HEK293T (cell line): ENCODE measurements around the gene MRPS10.

Experiments used
- BHLHE40 ChIP-seq: fragments of 450-650 bp; IDR thresholded peaks from 2 replicates; pipeline ENCODE4 v1.6.1; 2016; ENCODE audit warnings: mild to moderate bottlenecking, moderate library complexity, borderline replicate concordance
- ELF4 ChIP-seq: fragments of 450-650 bp; IDR thresholded peaks from 2 replicates; pipeline ENCODE4 v1.6.1; 2017; ENCODE audit warnings: antibody characterized with exemption
- FOXA1 ChIP-seq: fragments of 450-650 bp; IDR thresholded peaks from 2 replicates; pipeline ENCODE4 v1.6.1; 2016; ENCODE audit warnings: mild to moderate bottlenecking
- FOXK2 ChIP-seq: fragments of 450-650 bp; IDR thresholded peaks from 2 replicates; pipeline ENCODE4 v1.6.1; 2016; ENCODE audit warnings: mild to moderate bottlenecking
- FOXM1 ChIP-seq: fragments of 450-650 bp; IDR thresholded peaks from 2 replicates; pipeline ENCODE4 v1.6.1; 2017; ENCODE audit warnings: mild to moderate bottlenecking, borderline replicate concordance
- HDGF ChIP-seq: fragments of 450-650 bp; IDR thresholded peaks from 2 replicates; pipeline ENCODE4 v1.6.1; 2017; ENCODE audit warnings: antibody characterized with exemption, borderline replicate concordance
- L3MBTL2 ChIP-seq: fragments of 450-650 bp; conservative IDR thresholded peaks from 2 replicates; pipeline ENCODE4 v1.6.1; 2016; ENCODE audit warnings: mild to moderate bottlenecking
- SP1 ChIP-seq: fragments of 450-650 bp; IDR thresholded peaks from 2 replicates; pipeline ENCODE4 v1.6.1; 2017
- SUZ12 ChIP-seq: fragments of 450-650 bp; IDR thresholded peaks from 2 replicates; pipeline ENCODE4 v1.6.1; 2016; ENCODE audit warnings: mild to moderate bottlenecking
- TARDBP ChIP-seq: fragments of 450-650 bp; IDR thresholded peaks from 2 replicates; pipeline ENCODE4 v1.6.1; 2016

DNA sequence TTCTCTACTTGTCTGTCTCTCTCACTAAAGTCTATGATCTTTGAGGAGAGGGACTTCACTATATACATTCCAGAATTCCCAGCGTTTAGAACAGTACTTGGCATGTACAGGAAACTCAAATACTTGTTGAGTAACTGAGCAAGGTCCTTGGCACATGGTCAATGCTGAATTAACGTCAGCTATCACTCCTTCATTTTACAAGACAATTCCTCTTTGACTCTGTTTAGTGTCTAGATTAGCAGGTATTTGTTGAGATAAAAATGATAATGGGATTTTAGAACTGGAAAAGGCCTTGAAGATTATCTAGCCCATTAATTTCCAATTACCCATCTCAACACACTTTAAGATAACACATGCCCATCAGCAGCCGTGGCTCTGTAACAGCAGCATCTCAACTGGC lies 16.3 kb downstream of the MRPS10 start:
- TF ChIP-seq FOXM1 (no peak), SP1 (no peak), FOXK2 (no peak), SUZ12 (no peak), BHLHE40 (no peak), FOXA1 (no peak), HDGF (no peak), TARDBP (no peak), ELF4 (no peak), L3MBTL2 (no peak)
